CD4-positive, alpha-beta T cell treated with Interleukin-2 at 100 ng/mL for 4 hours (primary cell): ENCODE data around the gene TMEM81.

Experiments
- DNase-seq: peaks from one replicate; pipeline ENCODE4 v3.0.0-alpha.2; 2020; ENCODE audit warnings: low spot score

Gene TMEM81, protein sequence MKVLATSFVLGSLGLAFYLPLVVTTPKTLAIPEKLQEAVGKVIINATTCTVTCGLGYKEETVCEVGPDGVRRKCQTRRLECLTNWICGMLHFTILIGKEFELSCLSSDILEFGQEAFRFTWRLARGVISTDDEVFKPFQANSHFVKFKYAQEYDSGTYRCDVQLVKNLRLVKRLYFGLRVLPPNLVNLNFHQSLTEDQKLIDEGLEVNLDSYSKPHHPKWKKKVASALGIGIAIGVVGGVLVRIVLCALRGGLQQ

DNA sequence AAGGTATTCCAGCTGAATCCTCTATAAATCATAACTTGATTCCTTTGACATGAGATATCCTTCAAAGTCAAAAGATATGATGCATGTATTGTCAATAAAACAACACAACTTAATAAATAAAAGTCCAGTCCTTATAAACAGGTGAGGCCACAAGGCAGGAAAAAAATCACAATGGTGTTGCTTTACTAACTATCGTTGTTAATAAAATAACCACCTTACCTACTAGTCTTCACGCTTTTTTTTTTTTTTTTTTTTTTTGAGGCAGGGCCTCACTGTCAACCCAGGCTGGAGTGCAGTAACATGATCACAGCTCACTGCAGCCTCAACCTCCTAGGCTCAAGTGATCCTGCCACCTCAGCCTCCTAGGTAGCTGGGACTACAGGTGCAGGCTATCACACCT is at the start of gene TMEM81:
Gene TMEM81 (minus strand): TSS at position 101 of the 400 bp plus-strand sequence. CDS start 140 bp downstream, outside the sequence.
- no peak for DNase-seq

DNA sequence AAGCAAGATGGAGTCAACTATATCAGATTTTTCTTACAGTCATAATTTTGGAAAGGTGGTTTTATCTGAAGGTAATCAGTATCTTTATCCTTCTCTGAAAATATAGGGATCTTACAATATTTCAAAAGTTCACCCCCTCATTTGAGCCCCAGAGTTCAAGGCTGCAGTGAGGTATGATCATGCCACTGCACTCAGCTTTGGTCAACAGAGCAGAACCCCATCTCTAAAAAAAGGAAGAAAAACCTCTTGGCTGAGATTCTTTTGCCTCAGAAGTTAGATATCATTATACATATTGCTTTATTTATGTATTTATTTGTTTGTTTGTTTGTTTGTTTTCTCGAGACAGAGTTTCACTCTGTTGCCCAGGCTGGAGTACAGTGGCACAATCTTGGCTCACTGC is 49.0 kb upstream of the TMEM81 start:
- DNase-seq = no peak

DNA sequence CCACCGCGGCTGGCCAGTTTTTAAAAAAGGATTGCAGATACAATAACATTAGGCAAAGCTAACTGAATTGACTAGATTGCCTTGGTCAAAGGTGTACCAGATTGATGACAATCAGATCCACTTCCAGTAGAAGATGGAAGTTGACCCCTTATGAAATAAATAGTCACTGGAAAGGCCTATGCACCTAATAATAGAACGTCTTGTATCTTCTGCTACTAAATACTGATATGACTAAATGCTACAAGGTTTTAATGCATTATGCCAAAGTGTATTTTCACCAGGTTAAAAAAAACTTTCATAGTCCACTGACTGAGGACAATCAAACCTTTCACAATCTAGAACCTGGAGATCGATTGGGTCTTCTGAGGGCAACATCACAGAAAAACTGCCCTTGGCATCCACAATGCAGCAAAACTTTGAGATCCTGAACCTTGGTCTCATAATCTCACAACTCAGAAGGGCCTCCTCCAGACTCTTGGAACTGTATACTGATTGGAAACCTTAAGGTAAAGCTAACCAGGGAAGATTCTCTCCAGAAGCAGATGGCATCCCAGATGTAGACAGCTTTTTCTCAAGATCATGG is 45.3 kb upstream of the TMEM81 start:
- no peak for DNase-seq

DNA sequence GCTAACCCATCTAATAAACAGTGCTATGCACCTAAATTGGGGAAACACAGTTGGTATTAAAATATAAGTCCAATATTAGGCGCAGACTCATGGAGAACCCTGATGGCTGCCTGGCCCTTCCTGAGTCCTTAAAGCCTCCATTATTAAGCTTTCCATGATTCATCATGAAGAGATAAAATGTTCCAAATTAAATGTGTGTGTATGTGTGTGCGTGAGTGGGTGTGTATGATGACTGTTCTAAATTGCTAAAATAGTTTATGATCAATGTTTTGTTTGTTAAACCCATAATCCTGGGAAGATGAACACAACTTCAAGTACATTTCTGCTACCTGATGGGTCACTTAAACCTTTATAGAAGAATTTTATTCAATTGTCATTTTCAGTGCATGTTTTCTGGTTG is 43.8 kb upstream of the TMEM81 start:
- DNase-seq = no peak

DNA sequence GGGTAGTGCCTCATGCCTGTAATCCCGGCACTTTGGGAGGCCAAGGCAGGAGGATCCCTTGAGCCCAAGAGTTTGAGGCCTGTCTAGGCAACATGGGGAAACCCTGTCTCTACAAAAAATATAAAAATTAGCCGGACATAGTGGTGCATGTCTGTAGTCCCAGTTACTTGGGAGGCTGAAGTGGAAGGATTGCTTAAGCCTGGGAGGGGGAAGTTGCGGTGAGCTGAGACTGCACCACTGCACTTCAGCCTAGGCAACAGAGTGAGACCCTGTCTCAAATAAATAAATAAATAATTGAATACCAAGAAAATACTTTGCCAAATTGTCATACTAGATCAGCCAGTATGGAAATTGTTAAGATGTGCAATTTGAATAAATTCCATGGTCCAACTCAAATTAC is 43.4 kb upstream of the TMEM81 start:
- no peak for DNase-seq

DNA sequence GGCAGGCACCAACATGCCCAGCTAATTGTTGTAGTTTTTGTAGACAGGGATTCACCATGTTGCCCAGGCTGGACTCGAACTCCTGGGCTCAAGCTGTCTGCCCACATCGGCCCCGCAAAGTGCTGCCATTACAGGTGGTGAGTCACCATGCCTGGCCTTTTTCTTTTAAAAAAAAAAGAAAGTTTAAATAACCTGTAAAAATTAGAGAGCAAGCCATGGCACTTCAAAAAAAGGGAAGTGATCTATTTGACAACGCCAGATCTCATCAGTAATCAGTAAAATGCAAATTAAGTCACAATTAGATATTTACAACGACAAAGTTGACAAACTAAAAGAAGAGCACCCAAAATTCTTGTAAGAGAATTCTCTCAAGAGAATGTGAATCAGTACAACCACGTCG is 40.5 kb upstream of the TMEM81 start:
- no peak for DNase-seq

DNA sequence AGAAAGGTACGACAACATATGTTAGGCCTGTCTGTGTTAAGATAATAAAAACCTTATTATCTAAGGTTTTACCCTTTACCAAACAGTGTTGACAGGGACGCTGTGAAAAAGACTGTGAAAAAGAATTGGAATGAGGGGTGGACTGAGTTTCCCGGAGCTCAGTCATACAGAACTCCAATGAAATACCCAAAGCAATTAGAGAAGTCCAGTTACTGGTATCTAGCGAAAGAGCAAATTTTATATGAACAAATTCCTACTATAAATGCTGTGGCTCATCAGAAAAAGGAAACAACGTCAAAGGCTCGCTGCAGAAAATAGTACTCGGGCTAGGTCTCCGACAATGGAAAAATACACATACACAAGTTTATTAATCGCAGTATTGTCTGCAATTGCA is 38.2 kb upstream of the TMEM81 start:
- no peak for DNase-seq

DNA sequence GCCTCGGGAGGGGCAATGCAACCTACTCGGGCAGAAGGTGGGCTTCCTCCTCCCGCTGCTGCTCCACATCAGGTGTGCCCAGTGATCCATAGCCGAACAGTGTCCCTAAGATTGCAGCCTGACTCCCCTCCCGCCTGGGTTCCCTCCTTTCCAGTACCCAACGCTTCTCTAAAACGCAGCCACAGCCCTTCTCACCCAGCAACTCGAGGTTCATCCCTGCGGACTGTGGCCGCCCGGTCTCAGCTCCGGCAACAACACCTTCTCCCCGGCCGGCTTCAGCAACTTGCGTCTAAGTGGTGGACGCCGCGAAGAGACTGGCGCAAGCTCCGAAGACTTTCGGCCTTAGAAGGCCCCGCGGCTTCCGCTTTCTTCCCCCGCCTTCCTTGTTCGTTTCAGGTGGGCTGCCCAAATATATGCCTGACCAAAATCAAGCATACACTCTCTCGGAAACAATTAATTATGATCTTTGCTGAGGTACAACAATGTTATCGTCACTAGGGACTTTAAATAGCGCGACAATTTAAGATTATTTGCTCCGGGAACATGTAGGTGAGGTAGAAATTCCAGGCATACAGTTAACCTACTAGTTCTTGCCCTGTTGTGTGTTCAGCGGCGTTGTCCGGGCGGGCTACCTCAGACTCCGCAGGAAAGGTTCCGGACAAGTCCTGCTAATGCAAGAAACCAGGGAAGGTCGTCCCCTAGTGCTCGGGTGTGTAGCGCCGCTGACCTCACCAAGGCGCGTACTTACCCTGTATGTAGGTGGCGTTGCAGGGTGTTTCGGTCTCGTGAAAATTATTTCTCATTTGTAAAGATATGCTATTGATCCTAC is 37.6 kb upstream of the TMEM81 start, which contains the start of gene RBBP5:
Gene RBBP5 (minus strand): TSS at position 319 of the 829 bp plus-strand sequence. CDS start 105 bp downstream, at position 214.
- peak; percentile 98 for DNase-seq

DNA sequence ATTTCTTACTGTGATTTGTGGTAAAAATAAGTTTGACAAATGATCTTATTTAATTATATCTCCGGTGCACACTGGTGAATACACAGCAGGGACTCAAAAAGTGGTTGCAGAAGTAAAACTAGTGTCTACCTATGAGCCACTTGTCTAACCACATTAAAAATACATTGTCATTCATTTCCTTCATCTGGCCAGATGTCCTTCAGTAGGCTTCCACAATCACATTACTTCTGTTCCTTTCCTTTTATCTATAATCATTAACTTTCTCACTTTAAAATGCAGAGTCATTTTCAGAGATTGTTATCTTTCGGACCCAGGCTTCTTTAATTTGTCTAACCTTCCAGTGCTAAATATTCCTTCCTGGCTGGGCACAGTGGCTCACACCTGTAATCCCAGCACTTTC is 34.5 kb upstream of the TMEM81 start:
- no peak for DNase-seq

DNA sequence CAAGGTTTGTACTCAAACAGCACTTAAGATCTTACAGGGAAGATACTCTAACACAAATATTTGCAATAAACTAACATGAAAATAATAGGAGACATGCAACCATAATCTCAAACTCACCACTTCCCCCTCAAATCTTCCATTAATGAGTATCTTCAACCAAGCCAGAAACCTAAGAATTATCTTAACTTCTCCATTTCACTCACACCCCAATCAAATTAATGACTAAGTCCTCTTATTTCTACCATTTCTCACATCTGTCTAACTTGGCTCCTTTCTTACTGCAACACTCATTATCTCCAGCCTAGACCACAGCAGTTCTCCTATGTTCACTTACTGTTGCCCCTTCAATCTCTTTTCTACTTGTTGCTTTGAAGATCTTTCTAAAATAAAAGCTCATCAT is 27.1 kb upstream of the TMEM81 start:
- no peak for DNase-seq

DNA sequence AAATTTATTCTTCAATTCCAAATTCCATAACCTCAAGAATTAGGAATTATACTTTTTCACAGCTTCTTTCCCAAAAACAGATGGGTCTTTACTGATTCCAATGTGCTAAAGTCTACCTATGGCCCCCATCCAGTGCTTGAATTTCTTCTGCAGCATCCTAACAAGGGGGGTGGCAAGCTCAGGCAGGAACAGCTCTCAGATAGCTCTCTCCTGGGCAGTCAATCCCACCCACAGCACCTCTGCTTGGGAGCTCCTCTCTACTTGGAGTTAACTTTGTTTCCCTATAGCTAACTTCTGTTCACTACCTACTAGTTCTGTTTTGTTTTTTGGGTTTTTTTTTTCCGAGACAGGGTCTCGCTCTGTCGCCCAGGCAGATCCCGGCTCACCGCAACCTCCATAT is 25.5 kb upstream of the TMEM81 start:
- no peak for DNase-seq

DNA sequence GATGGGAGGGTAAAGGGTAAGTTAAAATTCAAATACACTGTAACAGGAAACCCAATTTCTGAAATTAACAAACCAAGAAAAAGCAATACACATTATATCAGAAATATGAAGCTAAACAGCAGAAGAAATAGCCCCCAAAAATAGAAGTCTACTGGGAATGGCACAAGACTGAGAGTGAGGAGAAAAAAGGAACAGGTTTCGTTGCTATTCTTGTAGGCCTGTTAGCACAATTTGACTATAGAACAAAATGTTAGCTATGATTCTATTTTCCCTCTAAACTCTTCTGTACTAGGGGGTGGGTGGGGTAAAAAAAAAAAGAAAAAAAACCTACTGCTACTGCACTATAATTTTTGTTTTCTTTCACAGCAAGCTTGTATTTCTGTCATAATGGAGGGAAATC is 25.0 kb upstream of the TMEM81 start:
- no peak for DNase-seq

DNA sequence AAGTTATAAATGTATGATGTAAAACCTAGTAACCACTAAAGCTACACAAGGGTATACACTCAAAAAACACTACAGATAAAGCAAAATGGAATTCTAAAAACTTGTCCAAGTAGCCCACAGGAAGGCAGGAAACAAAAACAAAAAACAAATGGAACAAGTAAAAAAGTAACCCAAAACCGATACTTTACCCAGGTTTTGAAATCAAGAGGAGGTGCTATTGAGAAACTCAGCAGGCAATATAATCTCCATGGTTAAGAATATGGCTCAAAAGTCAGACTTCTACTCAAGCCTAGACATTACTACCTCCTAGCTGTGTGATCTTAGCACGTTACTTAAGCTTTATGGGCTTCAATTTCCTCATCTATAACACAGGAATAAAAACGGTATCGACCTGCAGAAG is 24.2 kb upstream of the TMEM81 start:
- no peak for DNase-seq

DNA sequence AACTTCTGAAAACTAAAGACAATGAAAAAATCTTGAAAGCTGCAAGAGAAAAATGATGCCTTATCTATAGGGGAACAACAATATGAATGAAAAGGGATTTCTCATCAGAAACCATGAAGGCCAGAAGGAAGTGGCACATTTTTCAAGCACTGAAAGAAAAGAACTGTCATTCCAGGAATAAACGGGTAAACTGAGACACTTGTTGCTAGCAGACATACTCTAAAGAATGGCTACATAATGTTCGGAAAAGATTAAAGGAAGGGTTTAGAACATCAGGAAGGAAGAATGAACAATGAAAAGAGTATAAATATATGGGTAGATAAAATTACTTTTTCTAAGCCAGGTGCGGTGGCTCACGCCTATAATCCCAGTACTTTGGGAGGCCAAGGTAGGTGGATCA is 23.1 kb upstream of the TMEM81 start:
- no peak for DNase-seq

DNA sequence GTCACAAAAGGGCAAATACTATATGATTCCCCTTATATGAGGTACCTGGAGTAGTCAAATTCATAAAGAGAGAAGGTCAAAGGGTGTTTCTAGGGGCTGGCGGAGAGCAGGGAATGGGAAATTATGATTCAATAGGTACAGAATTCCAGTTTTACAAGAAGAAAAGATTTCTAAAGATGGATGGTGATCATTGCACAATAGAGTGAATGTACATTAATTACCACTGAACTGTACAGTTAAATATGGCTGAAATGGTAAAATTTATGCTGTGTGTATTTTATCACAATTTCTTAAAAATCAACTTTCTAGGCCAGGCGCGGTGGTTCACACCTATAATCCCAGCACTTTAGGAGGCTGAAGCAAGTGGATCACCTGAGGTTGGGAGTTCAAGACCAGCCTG is 18.1 kb upstream of the TMEM81 start:
- DNase-seq = no peak

DNA sequence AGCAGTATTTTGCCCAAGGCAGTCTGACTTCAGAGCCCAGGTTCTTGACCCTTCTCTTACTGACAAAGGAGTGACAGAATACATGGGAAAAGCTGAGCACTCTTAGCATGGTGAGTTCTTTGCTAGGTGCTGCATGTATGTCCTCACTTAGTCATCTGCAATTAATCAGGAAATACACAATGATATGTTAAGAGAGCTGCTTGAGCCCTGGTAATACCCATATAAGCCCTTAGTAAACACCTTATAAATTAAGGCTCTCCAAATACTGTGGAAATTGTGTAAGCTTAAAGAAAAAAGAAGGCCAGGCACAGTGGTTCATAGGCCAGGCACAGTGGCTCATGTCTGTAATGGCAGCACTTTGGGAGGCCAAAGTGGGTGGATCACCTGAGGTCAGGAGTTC is 14.0 kb upstream of the TMEM81 start:
- DNase-seq = no peak

DNA sequence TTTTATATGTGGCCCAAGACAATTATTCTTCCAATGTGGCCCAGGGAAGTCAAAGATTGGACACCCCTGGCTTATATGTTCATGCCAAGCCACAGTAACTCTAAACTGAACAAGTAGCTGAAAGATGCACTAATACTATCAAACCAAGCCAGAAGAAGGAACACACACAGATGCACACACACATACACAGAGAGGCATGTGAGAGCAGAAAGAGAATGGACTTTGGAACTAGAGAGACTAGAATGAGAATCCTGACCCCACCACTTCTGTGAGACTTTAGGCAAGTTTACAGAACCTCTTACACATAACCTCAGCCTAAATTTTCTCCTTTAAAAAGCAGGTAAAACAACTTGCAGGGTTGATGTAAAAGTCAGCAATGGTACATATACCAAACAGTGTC is 11.2 kb upstream of the TMEM81 start:
- no peak for DNase-seq

DNA sequence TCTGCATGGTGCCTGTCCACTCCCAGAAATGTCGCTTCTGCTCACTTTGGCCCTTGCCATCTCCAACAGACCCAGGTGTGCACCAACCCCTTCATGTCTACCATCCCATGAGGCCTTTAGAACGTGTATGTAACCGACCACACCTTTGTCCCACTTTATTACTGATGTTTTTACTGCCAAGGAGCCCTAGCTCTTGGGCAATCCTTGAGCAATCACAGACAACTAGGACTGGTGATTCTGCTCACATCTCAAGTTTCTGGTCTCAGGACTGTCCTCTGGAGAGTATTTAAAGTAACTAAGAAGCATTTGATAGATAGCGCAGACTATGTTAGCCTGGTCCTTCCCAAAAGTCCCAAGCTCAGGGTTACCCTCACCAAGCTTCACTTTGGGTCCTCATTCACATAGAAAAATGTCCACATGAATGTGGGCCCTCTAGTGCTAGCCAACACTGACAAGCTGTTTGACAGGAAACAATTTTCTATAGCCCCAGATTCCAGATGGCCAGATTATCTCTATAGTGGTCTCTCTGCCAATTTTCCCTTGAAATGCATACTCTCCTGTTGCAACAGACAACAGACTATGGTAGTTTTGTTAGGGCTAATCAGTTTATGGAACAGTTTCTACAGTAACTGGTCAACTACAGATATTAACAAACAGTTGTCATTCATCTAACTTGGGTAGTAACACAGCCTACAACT is 6.9 kb upstream of the TMEM81 start:
- no peak for DNase-seq

DNA sequence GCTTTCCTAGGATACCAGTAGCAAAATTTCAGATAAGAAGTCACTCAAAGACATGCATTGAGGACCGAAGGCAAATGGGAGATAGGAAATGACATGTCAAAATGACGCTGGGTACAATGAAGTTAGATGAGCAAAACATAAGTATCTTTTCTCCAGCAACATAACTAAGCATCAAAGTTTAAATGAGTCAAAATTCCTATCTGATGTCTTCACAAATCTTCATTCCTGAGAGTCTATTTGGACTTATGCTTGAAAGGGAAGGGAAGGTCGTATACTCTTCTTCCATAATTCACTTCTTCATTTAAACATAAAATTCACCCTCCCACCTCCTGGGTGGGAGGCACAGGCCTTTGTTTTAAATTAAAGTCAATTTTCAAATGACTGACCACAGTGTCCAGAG is 4.1 kb upstream of the TMEM81 start:
- DNase-seq = no peak

DNA sequence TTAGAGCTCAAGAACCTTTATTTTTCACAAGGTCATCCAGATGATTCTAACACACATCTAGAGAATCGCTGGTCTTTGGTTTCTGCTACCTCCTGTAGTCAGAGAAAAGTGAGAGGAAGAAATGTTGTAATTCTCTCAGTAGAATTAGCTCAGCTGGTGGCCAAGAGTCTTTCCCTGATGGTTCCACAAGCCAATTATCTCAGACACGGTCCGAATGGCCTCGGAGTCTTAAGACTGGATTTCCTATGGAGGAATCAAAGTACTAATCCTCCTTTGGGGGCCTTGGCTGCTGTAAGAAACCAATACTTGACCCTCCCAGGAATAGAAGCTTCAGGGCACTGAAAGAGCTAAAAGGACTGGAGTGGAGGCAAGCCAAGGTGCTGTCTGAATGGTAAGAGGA is 1.8 kb downstream of the TMEM81 start:
- DNase-seq = no peak

DNA sequence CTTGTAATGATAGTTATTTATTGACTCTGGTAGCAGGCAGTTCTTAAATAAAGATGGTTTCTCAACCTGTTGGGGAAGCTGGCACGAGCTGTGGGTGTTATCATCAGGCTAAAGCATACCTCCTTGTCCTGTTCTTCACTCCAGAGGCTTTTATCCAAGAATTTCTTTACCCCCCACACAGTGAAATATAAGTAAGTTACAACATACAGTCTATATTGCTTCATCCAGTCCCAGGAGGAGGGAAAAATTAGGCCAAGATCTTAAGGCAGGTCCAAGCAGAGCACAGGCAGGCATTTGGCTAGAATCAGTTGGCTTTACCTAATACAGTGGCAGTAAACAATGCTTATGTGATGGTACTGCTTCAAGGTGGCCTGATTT is 6.3 kb downstream of the TMEM81 start:
- no peak for DNase-seq

DNA sequence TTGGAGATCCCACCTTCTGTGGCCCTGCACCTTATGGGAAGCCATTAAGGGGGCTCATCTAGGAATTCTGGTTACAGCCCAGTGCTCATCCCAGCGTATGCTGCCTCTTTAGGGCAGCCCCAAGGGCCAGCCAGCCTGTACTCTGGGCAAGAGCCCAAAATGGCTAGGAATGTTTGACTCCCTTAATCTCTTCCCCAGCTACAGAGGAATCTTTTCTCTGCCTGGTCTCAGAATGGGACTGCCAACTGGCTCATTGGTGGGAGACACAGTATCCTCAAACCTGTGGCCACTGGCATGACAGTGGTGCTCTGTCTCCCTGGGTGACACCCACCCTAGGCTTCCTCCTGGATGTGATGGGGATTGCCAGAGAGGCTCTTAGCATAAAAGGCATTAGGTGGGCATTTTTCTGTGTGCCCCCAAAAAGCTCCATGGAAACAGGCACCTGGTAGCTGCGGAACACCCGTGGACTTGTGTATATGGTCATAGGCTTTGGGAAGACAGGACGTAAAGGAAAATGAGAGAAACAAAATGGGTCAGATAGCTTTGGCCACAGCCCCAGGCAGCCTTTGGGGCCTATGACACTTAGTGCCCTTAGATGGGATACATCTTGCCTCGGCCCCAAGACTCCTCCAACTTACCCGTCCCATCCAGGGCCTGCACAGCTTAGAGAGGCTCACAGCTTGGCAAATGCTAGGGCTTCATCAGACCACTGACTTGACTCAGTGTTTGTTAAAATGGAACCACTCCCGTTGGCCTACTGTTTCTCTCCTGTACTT is 6.9 kb downstream of the TMEM81 start:
- DNase-seq = no peak
